Endothelial cell of umbilical vein (primary cell): ENCODE measurements around the gene ERAP2. TPM values are rescaled to one million over a fixed set of nuclear protein-coding genes. Genes with fewer than 3 reads are reported as not detected.

Source experiments
- BruUV-seq: library from RNA; stranded (reverse); fragments of 400-500 nt; replicated peaks from 2 replicates; lab custom pipeline; 2021; lab: Mats Ljungman, UMichigan
- CTCF ChIA-PET: fragments of 300-600, 350-600 bp; sonication (Branson Sonifier 250); formaldehyde crosslinking; loops from one replicate; lab custom pipeline; 2021; ENCODE audit warnings: antibody characterized with exemption, inconsistent platforms; lab: Charles Lee
- POLR2A ChIA-PET: fragments of 300-600, 350-600 bp; sonication (Branson Sonifier 250); formaldehyde crosslinking; loops from one replicate; lab custom pipeline; 2021; ENCODE audit warnings: antibody characterized with exemption, inconsistent platforms; lab: Charles Lee
- DNase-seq: peaks from one replicate; pipeline ENCODE4 v3.0.0-alpha.2; 2011; ENCODE audit warnings: low read depth, low spot score
- FAIRE-seq: peaks from 2 replicates; lab custom pipeline; 2011; peaks lifted over from hg19 to GRCh38; lab: Jason Lieb, UNC
- H2AFZ ChIP-seq: 2 replicates; pipeline ENCODE4 v1.6.0; 2012; ENCODE audit warnings: low read depth, low read length, control low read depth, inconsistent platforms
- H3K27ac ChIP-seq: 2 replicates; pipeline ENCODE4 v1.5.1; 2011; ENCODE audit warnings: low read depth, mild to moderate bottlenecking, control low read depth, low read length, moderate library complexity; ENCODE audit not compliant: insufficient read depth
- H3K27me3 ChIP-seq, 2 experiments: 2 replicates each; pipeline versions ENCODE4 v1.6.0 to v1.6.1; 2011; ENCODE audit warnings: low read length in 2 of 2, mixed read lengths in 1 of 2; ENCODE audit not compliant: control insufficient read depth in 2 of 2, insufficient read depth in 2 of 2
- H3K36me3 ChIP-seq, 2 experiments: 2 replicates in 1 of 2; 3 replicates in 1 of 2; pipeline ENCODE4 v1.5.1; 2011; ENCODE audit warnings: low read length in 2 of 2, mild to moderate bottlenecking in 1 of 2, moderate library complexity in 1 of 2; ENCODE audit not compliant: control insufficient read depth in 2 of 2, insufficient read depth in 2 of 2; ENCODE audit errors: extremely low read depth in 1 of 2
- H3K4me1 ChIP-seq: 3 replicates; pipeline ENCODE4 v1.5.1; 2011; ENCODE audit warnings: mild to moderate bottlenecking, low read length; ENCODE audit not compliant: control insufficient read depth, insufficient read depth; ENCODE audit errors: extremely low read depth
- H3K4me2 ChIP-seq: 2 replicates; pipeline ENCODE4 v1.6.1; 2011; ENCODE audit warnings: low read length, control low read depth, mixed read lengths; ENCODE audit not compliant: insufficient read depth
- H3K4me3 ChIP-seq, 3 experiments: fragments of 200-600 bp in 1 of 3; sonication (generic), shearing (Covaris generic) in 1 of 3; replicated peaks in 1 of 3; 2 replicates each; pipeline ENCODE4 v1.5.1; 2011 to 2016; ENCODE audit warnings: control low read depth in 3 of 3, low read length in 3 of 3, mild to moderate bottlenecking in 2 of 3, inconsistent platforms in 1 of 3, low read depth in 1 of 3, moderate library complexity in 1 of 3; ENCODE audit not compliant: insufficient read depth in 1 of 3
- H3K79me2 ChIP-seq: 2 replicates; pipeline ENCODE4 v1.6.0; 2012; ENCODE audit warnings: low read length, inconsistent platforms; ENCODE audit not compliant: control insufficient read depth, insufficient read depth
- H3K9ac ChIP-seq: replicated peaks from 2 replicates; pipeline ENCODE3; 2011; ENCODE audit warnings: low read length, control low read depth; ENCODE audit not compliant: insufficient read depth; ENCODE audit errors: extremely low read depth
- H3K9me1 ChIP-seq: replicated peaks from 3 replicates; pipeline ENCODE4 v1.6.0; 2011; ENCODE audit warnings: mild to moderate bottlenecking, low read length; ENCODE audit not compliant: control insufficient read depth, insufficient read depth; ENCODE audit errors: extremely low read depth
- H3K9me3 ChIP-seq: replicated peaks from 2 replicates; pipeline ENCODE4 v1.5.1; 2012; ENCODE audit warnings: low read length, inconsistent platforms; ENCODE audit not compliant: control insufficient read depth, insufficient read depth
- H4K20me1 ChIP-seq: replicated peaks from 2 replicates; pipeline ENCODE3; 2011; ENCODE audit warnings: mild to moderate bottlenecking, low read length; ENCODE audit not compliant: control insufficient read depth, insufficient read depth; ENCODE audit errors: extremely low read depth
- CTCF ChIP-seq, 2 donors: IDR thresholded peaks; 1 replicate in 1 of 2; 2 replicates in 1 of 2; pipeline ENCODE4 v1.5.1; 2011; ENCODE audit warnings: low read length in 2 of 2, mild to moderate bottlenecking in 2 of 2, moderate library complexity in 2 of 2, control low read depth in 1 of 2, inconsistent platforms in 1 of 2, low read depth in 1 of 2; ENCODE audit not compliant: insufficient read depth in 1 of 2; ENCODE audit errors: extremely low read depth in 1 of 2
- EZH2 ChIP-seq: IDR thresholded peaks from 2 replicates; pipeline ENCODE4 v1.6.1; 2012; ENCODE audit warnings: borderline replicate concordance, low read depth, mild to moderate bottlenecking, moderate library complexity, low read length, inconsistent platforms; ENCODE audit not compliant: severe bottlenecking
- FOS ChIP-seq: IDR thresholded peaks from 2 replicates; pipeline ENCODE4 v1.6.1; 2011; ENCODE audit warnings: mild to moderate bottlenecking, low read length, moderate library complexity, borderline replicate concordance; ENCODE audit not compliant: insufficient read depth
- GATA2 ChIP-seq: IDR thresholded peaks from 2 replicates; pipeline ENCODE4 v1.7.0; 2011; ENCODE audit warnings: low read depth, mild to moderate bottlenecking, moderate library complexity, mixed read lengths, low read length; ENCODE audit not compliant: insufficient read length, insufficient read depth
- JUN ChIP-seq: IDR thresholded peaks from 2 replicates; pipeline ENCODE4 v1.6.1; 2011; ENCODE audit warnings: borderline replicate concordance, low read depth; ENCODE audit not compliant: insufficient read length, insufficient read depth
- MYC ChIP-seq: IDR thresholded peaks from one replicate; pipeline ENCODE4 v1.6.1; 2011; ENCODE audit warnings: mild to moderate bottlenecking, low read depth, low read length
- POLR2A ChIP-seq: IDR thresholded peaks from 2 replicates; pipeline ENCODE4 v1.6.1; 2012; ENCODE audit warnings: low read depth, mild to moderate bottlenecking, control low read depth, low read length
- POLR2AphosphoS5 ChIP-seq: IDR thresholded peaks from 2 replicates; pipeline ENCODE4 v1.6.1; 2012; ENCODE audit warnings: low read depth, mild to moderate bottlenecking, control low read depth, low read length, moderate library complexity; ENCODE audit not compliant: insufficient read depth
- dilution Hi-C: fragments of 300-500 bp; cut with MboI; formaldehyde crosslinking; loops from one replicate; pipeline ENCODE4 v1.15.0; 2019; ENCODE audit warnings: low sequenced_read_pairs; ENCODE audit not compliant: extremely low pct_ligation_motif_present
- intact Hi-C: fragments of 100-400 bp; cut with micrococcal nuclease; formaldehyde crosslinking; loops from one replicate; pipeline ENCODE4 v1.10.0; 2022
- polyA plus RNA-seq, 4 experiments: library from polyadenylated mRNA; depleted of rRNA in 3 of 4; stranded (reverse) in 3 of 4; unstranded in 1 of 4; fragments of >200 nt; gene quantifications; 2 replicates each; pipeline versions ENCODE4 v1.2.1 to v1.2.3, GENCODE V29; 2011 to 2012; ENCODE audit warnings: missing spikeins in 1 of 4
- total RNA-seq: library from RNA; stranded (reverse); gene quantifications from 2 replicates; pipeline ENCODE4 v1.2.3, GENCODE V29; 2021
- TF ChIP-seq, protein P1 (sequence below): IDR thresholded peaks from 2 replicates; pipeline ENCODE4 v1.6.1; 2011; ENCODE audit not compliant: insufficient read depth, insufficient read length

The ERAP2 gene
- total and polyA plus RNA-seq, 2 donors (not counting 3 experiments of a cell fraction or from before 2014, with no cell fraction given): 3.1 to 10.0 TPM

DNA sequence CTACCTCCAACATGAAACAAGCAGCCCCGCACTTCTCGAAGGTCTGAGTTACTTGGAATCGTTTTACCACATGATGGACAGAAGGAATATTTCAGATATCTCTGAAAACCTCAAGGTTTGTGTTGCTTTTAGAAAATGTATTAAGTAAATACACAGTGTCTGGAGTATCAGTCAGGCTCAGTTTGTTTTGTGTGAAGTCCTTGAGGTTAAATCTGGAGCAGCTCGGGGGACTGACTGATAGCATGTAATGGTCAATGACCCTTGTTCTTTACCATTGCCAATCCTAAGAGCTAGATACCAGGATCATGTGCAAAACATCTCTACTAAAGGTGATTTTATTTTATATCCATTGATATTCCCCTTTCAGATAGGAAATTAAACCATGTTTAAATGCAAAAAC, 32.7 kb downstream of the ERAP2 start:
- no peaks in the 10 kb centered on the region for H3K9me3 ChIP-seq
- no peaks in the 10 kb centered on the region for H3K9me1 ChIP-seq
- no TSS peak for BruUV-seq
- DNase-seq (no peak), FAIRE-seq (no peak)
- peaks cover 0 to 11% of the 10 kb centered on the region in 2 experiments for H3K36me3 ChIP-seq
- dilution Hi-C loops: no loop called here
- ChIA-PET CTCF (interaction anchor here (1.1 to 3.4 kb wide), 2 partner anchors 40 to 157 kb away, joined by 3 to 15 read pairs; no protein-coding TSS in a partner anchor), POLR2A (no interaction called here)
- no peak overlapping the region for H3K9ac ChIP-seq
- no peak overlapping the region for H2AFZ ChIP-seq
- no peaks in the 10 kb centered on the region for H3K4me1 ChIP-seq
- H3K79me2 ChIP-seq: no peaks in the 10 kb centered on the region
- no peak overlapping the region for H3K27ac ChIP-seq
- TF ChIP-seq, protein P1, sequence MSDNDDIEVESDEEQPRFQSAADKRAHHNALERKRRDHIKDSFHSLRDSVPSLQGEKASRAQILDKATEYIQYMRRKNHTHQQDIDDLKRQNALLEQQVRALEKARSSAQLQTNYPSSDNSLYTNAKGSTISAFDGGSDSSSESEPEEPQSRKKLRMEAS: no peak
- no peak for TF ChIP-seq POLR2AphosphoS5
- no peak for TF ChIP-seq GATA2
- no peak for TF ChIP-seq POLR2A
- H3K27me3 ChIP-seq: no peaks in the 10 kb centered on the region
- no peak overlapping the region for H3K4me2 ChIP-seq
- no peaks in the 10 kb centered on the region for H4K20me1 ChIP-seq
- intact Hi-C loops: no loop called here
- no peak overlapping the region for H3K4me3 ChIP-seq

GRCh38 chr5:96909435-96909834, 33.1 kb downstream of the ERAP2 start:
- Histone ChIP-seq H3K4me3 (no peak overlapping the region), H3K9ac (no peak overlapping the region), H3K9me1 (no peaks in the 10 kb centered on the region), H4K20me1 (no peaks in the 10 kb centered on the region), H3K9me3 (no peaks in the 10 kb centered on the region), H3K4me2 (no peak overlapping the region), H3K27ac (no peak overlapping the region), H3K36me3 (peaks cover 0 to 11% of the 10 kb centered on the region in 2 experiments), H3K4me1 (no peaks in the 10 kb centered on the region), H3K79me2 (no peaks in the 10 kb centered on the region), H2AFZ (no peak overlapping the region), H3K27me3 (no peaks in the 10 kb centered on the region)
- BruUV-seq: no TSS peak
- CTCF ChIA-PET: interaction anchor here (1.1 to 3.4 kb wide), 2 partner anchors 40 to 157 kb away, joined by 3 to 15 read pairs; no protein-coding TSS in a partner anchor
- no peak for TF ChIP-seq JUN
- no peak for TF ChIP-seq POLR2AphosphoS5
- TF ChIP-seq FOS: no peak
- no peak for TF ChIP-seq EZH2
- TF ChIP-seq POLR2A: no peak
- TF ChIP-seq, protein P1: no peak
- no peak for TF ChIP-seq CTCF (IDR thresholded peaks at IDR 0.05; ENCODE audit: extremely low read depth in 1 of 2, insufficient read depth in 1 of 2, low read depth in 1 of 2, low read length in 2 of 2)
- no peak for TF ChIP-seq GATA2
- no peak for TF ChIP-seq MYC
- dilution Hi-C loops (no loop called here), intact Hi-C loops (no loop called here)
- no peak for FAIRE-seq
- no peak for DNase-seq
- POLR2A ChIA-PET: no interaction called here
